Nephron progenitor cell (in vitro differentiated cells): ENCODE measurements around the gene THSD4.

ENCODE experiments used
- DNase-seq: peaks from one replicate; pipeline ENCODE4 v3.0.0; 2021
- H3K27ac Mint-ChIP-seq: 2 replicates; pipeline ENCODE4 v1.8.0; 2021; ENCODE audit warnings: mild to moderate bottlenecking, moderate library complexity, mixed read lengths
- H3K27me3 Mint-ChIP-seq: 2 replicates; pipeline ENCODE4 v1.8.0; 2021; ENCODE audit warnings: mild to moderate bottlenecking, low read depth, mixed read lengths; ENCODE audit not compliant: poor library complexity
- H3K36me3 Mint-ChIP-seq: 2 replicates; pipeline ENCODE4 v1.8.0; 2021; ENCODE audit warnings: low read depth, mixed read lengths
- H3K4me1 Mint-ChIP-seq: 2 replicates; pipeline ENCODE4 v1.8.0; 2021; ENCODE audit warnings: mixed read lengths
- H3K4me3 Mint-ChIP-seq: 2 replicates; pipeline ENCODE4 v1.8.0; 2021; ENCODE audit warnings: mild to moderate bottlenecking, moderate library complexity, mixed read lengths
- H3K9me3 Mint-ChIP-seq: 2 replicates; pipeline ENCODE4 v1.8.0; 2021; ENCODE audit warnings: mild to moderate bottlenecking, moderate library complexity, mixed read lengths
- CTCF ChIP-seq: fragments of 200-600 bp; sonication (generic); IDR thresholded peaks from 2 replicates; pipeline ENCODE4 v1.5.0; 2021; ENCODE audit warnings: antibody characterized with exemption

The THSD4 gene

GRCh38 chr15:71786673-71787072 is 671.4 kb downstream of the THSD4 start:
- peaks cover 4% of the 10 kb centered on the region for H3K27me3 Mint-ChIP-seq
- no peak overlapping the region for H3K4me3 Mint-ChIP-seq
- H3K4me1 Mint-ChIP-seq, result peaks cover 2% of the 10 kb centered on the region
- H3K9me3 Mint-ChIP-seq, result peaks cover under 1% of the 10 kb centered on the region
- no peaks in the 10 kb centered on the region for H3K36me3 Mint-ChIP-seq
- no peak overlapping the region for H3K27ac Mint-ChIP-seq
- no peak for TF ChIP-seq CTCF
- DNase-seq, result no peak

- Mint-ChIP-seq H3K9me3 (peaks cover 5% of the 10 kb centered on the region), H3K27me3 (no peaks in the 10 kb centered on the region), H3K36me3 (no peaks in the 10 kb centered on the region), H3K4me3 (no peak overlapping the region), H3K27ac (no peak overlapping the region), H3K4me1 (peaks cover 6% of the 10 kb centered on the region)
- no peak for TF ChIP-seq CTCF
- no peak for DNase-seq
Observed at GRCh38 chr15:71788646-71789579, 673.6 kb downstream of the THSD4 start.

GRCh38 chr15:71789616-71790015 is 674.3 kb downstream of the THSD4 start:
- no peak for DNase-seq

GRCh38 chr15:71790081-71790480 is 674.8 kb downstream of the THSD4 start:
- no peak for TF ChIP-seq CTCF
- Mint-ChIP-seq H3K4me1 (peaks cover 6% of the 10 kb centered on the region), H3K27me3 (no peaks in the 10 kb centered on the region), H3K4me3 (no peak overlapping the region), H3K27ac (no peak overlapping the region), H3K9me3 (peaks cover 5% of the 10 kb centered on the region), H3K36me3 (no peaks in the 10 kb centered on the region)
- no peak for DNase-seq

More at GRCh38 chr15:71789616-71790015, 674.3 kb downstream of the THSD4 start:
- Mint-ChIP-seq H3K36me3 (no peaks in the 10 kb centered on the region), H3K27me3 (no peaks in the 10 kb centered on the region), H3K4me3 (no peak overlapping the region), H3K27ac (no peak overlapping the region), H3K9me3 (peaks cover 5% of the 10 kb centered on the region), H3K4me1 (peaks cover 6% of the 10 kb centered on the region)
- TF ChIP-seq CTCF, result no peak

- DNase-seq, result no peak
- Mint-ChIP-seq H3K27me3 (no peaks in the 10 kb centered on the region), H3K27ac (no peak overlapping the region), H3K9me3 (peaks cover 5% of the 10 kb centered on the region), H3K4me3 (no peak overlapping the region), H3K36me3 (no peaks in the 10 kb centered on the region), H3K4me1 (peaks cover 6% of the 10 kb centered on the region)
- no peak for TF ChIP-seq CTCF
Observed at GRCh38 chr15:71791975-71792374, 676.7 kb downstream of the THSD4 start.

GRCh38 chr15:71792521-71792920 is 677.2 kb downstream of the THSD4 start:
- Mint-ChIP-seq H3K27ac (no peak overlapping the region), H3K27me3 (no peaks in the 10 kb centered on the region), H3K4me1 (peaks cover 6% of the 10 kb centered on the region), H3K9me3 (peaks cover 5% of the 10 kb centered on the region), H3K4me3 (no peak overlapping the region), H3K36me3 (no peaks in the 10 kb centered on the region)
- DNase-seq, result no peak
- no peak for TF ChIP-seq CTCF
